GM18511 (cell line): ENCODE results near the gene MRPL52.
A peak's percentile ranks its signal among the peaks of the same experiment; 100 is the strongest.
"Not testable (repeated sequence)": the region's sequence is repeated elsewhere in the genome, so short reads cannot be mapped to it uniquely, and the experiment has no call there.

Experiments used
- ATAC-seq: cut with Tn5 transposase; IDR thresholded peaks from one replicate; pipeline ENCODE4 v1.9.1; 2021; ENCODE audit warnings: mild to moderate bottlenecking, moderate library complexity; ENCODE audit not compliant: unreplicated experiment

MRPL52 gene

GRCh38 chr14:22808388-22809209 is 21.1 kb upstream of the MRPL52 start:
- ATAC-seq: no peak

- ATAC-seq: no peak
Observed at GRCh38 chr14:22811722-22812121, 18.0 kb upstream of the MRPL52 start.

- ATAC-seq: no peak
Observed at GRCh38 chr14:22812744-22813143, 16.9 kb upstream of the MRPL52 start.

GRCh38 chr14:22813145-22813544 is 16.5 kb upstream of the MRPL52 start:
- ATAC-seq: no peak

GRCh38 chr14:22814373-22814772 is 15.3 kb upstream of the MRPL52 start:
- no peak for ATAC-seq

- ATAC-seq: no peak
Observed at GRCh38 chr14:22814941-22815713, 14.6 kb upstream of the MRPL52 start, which contains the start of gene SLC7A7. SLC7A7 (minus strand) TSS chr14:22815435; CDS start chr14:22813398, 2,037 bp downstream.

GRCh38 chr14:22819151-22819988 is 10.3 kb upstream of the MRPL52 start:
- no peak for ATAC-seq

GRCh38 chr14:22820731-22821130 is 9.0 kb upstream of the MRPL52 start:
- ATAC-seq: no peak

GRCh38 chr14:22821193-22822015 is 8.3 kb upstream of the MRPL52 start:
- no peak for ATAC-seq

- ATAC-seq: no peak
Observed at GRCh38 chr14:22822016-22822570, 7.6 kb upstream of the MRPL52 start.

GRCh38 chr14:22822571-22823098 is 7.1 kb upstream of the MRPL52 start:
- ATAC-seq: peak; percentile 60

GRCh38 chr14:22824711-22825359 is 4.9 kb upstream of the MRPL52 start:
- no peak for ATAC-seq

- ATAC-seq: not testable (repeated sequence)
Observed at GRCh38 chr14:22829076-22829660, 519 bp upstream of the MRPL52 start.

- peak; percentile 10 for ATAC-seq
Observed at GRCh38 chr14:22830443-22831010, 840 bp downstream of the MRPL52 start.

GRCh38 chr14:22835505-22835904 is 5.8 kb downstream of the MRPL52 start:
- ATAC-seq: no peak

GRCh38 chr14:22836301-22837113 is 6.8 kb downstream of the MRPL52 start, which contains the start of gene MMP14:
MMP14 (plus strand) TSS chr14:22836585; CDS start chr14:22836818, 233 bp downstream.
- no peak for ATAC-seq

GRCh38 chr14:22837114-22837749 is 7.5 kb downstream of the MRPL52 start:
- ATAC-seq: no peak
